Osteocyte (in vitro differentiated cells): ENCODE measurements around the gene SFTA2. TPM values are rescaled to one million over a fixed set of nuclear protein-coding genes. Genes with fewer than 3 reads are reported as not detected.
"Not testable (repeated sequence)": the region's sequence is repeated elsewhere in the genome, so short reads cannot be mapped to it uniquely, and the experiment has no call there.

Experiments
- DNase-seq: peaks from one replicate; pipeline ENCODE4 v3.0.0; 2021; ENCODE audit warnings: mixed read lengths; ENCODE audit not compliant: unreplicated experiment; ENCODE audit errors: extremely low spot score
- H3K27ac Mint-ChIP-seq: one replicate; pipeline ENCODE4 v1.8.0; 2021; ENCODE audit warnings: mild to moderate bottlenecking, mixed read lengths; ENCODE audit not compliant: unreplicated experiment
- H3K27me3 Mint-ChIP-seq: one replicate; pipeline ENCODE4 v1.8.0; 2021; ENCODE audit warnings: mixed read lengths; ENCODE audit not compliant: unreplicated experiment
- H3K36me3 Mint-ChIP-seq: one replicate; pipeline ENCODE4 v1.8.0; 2021; ENCODE audit warnings: mixed read lengths; ENCODE audit not compliant: unreplicated experiment
- H3K4me1 Mint-ChIP-seq: one replicate; pipeline ENCODE4 v1.8.0; 2021; ENCODE audit warnings: mixed read lengths; ENCODE audit not compliant: unreplicated experiment
- H3K4me3 Mint-ChIP-seq: one replicate; pipeline ENCODE4 v1.8.0; 2021; ENCODE audit warnings: mild to moderate bottlenecking, moderate library complexity, mixed read lengths; ENCODE audit not compliant: unreplicated experiment
- H3K9me3 Mint-ChIP-seq: one replicate; pipeline ENCODE4 v1.8.0; 2021; ENCODE audit warnings: mixed read lengths; ENCODE audit not compliant: unreplicated experiment
- CTCF ChIP-seq: fragments of 200-600 bp; sonication (generic); IDR thresholded peaks from 2 replicates; pipeline ENCODE4 v1.5.0; 2021; ENCODE audit warnings: antibody characterized with exemption, mild to moderate bottlenecking, moderate library complexity
- total RNA-seq: library from RNA; stranded (reverse); gene quantifications from 2 replicates; pipeline ENCODE4 v1.2.1, GENCODE V29; 2021

SFTA2 gene
- total RNA-seq, 1 donor from 2014 or later, result not detected

GRCh38 chr6:30970946-30971345 is 39.0 kb upstream of the SFTA2 start:
- Mint-ChIP-seq H3K27ac (no peak overlapping the region), H3K4me1 (no peaks in the 10 kb centered on the region), H3K4me3 (no peak overlapping the region), H3K9me3 (no peaks in the 10 kb centered on the region), H3K36me3 (no peaks in the 10 kb centered on the region), H3K27me3 (peaks cover 54% of the 10 kb centered on the region)
- no peak for TF ChIP-seq CTCF
- DNase-seq, result no peak

- not testable (repeated sequence) for H3K9me3 Mint-ChIP-seq, H3K36me3 Mint-ChIP-seq, H3K4me3 Mint-ChIP-seq, H3K4me1 Mint-ChIP-seq, DNase-seq, H3K27ac Mint-ChIP-seq
- peaks cover 63% of the 10 kb centered on the region for H3K27me3 Mint-ChIP-seq
These were observed 37.2 kb upstream of the SFTA2 start for GRCh38 chr6:30969171-30969570.

GRCh38 chr6:30966154-30966553 is 34.2 kb upstream of the SFTA2 start:
- Mint-ChIP-seq H3K27ac (no peak overlapping the region), H3K4me1 (peaks cover 3% of the 10 kb centered on the region), H3K9me3 (no peaks in the 10 kb centered on the region), H3K27me3 (peaks cover 46% of the 10 kb centered on the region), H3K36me3 (no peaks in the 10 kb centered on the region), H3K4me3 (no peak overlapping the region)
- no peak for TF ChIP-seq CTCF
- DNase-seq, result no peak

GRCh38 chr6:30965140-30965601 is 33.2 kb upstream of the SFTA2 start:
- no peak for DNase-seq
- H3K36me3 Mint-ChIP-seq, result no peaks in the 10 kb centered on the region
- H3K27ac Mint-ChIP-seq, result no peak overlapping the region
- no peak for TF ChIP-seq CTCF
- H3K27me3 Mint-ChIP-seq, result peaks cover 40% of the 10 kb centered on the region
- H3K4me3 Mint-ChIP-seq, result no peak overlapping the region
- H3K9me3 Mint-ChIP-seq, result no peaks in the 10 kb centered on the region
- peaks cover 5% of the 10 kb centered on the region for H3K4me1 Mint-ChIP-seq

- H3K36me3 Mint-ChIP-seq, result no peaks in the 10 kb centered on the region
- H3K27me3 Mint-ChIP-seq, result peaks cover 43% of the 10 kb centered on the region
- no peak overlapping the region for H3K27ac Mint-ChIP-seq
- no peak for DNase-seq
- no peak overlapping the region for H3K4me3 Mint-ChIP-seq
- no peaks in the 10 kb centered on the region for H3K9me3 Mint-ChIP-seq
- no peak for TF ChIP-seq CTCF
- peaks cover 5% of the 10 kb centered on the region for H3K4me1 Mint-ChIP-seq
These were observed 32.1 kb upstream of the SFTA2 start for GRCh38 chr6:30964075-30964474.

- DNase-seq, result no peak
- no peaks in the 10 kb centered on the region for H3K36me3 Mint-ChIP-seq
- no peak overlapping the region for H3K4me3 Mint-ChIP-seq
- peaks cover 42% of the 10 kb centered on the region for H3K27me3 Mint-ChIP-seq
- TF ChIP-seq CTCF, result no peak
- H3K4me1 Mint-ChIP-seq, result peaks cover 5% of the 10 kb centered on the region
- H3K9me3 Mint-ChIP-seq, result no peaks in the 10 kb centered on the region
- no peak overlapping the region for H3K27ac Mint-ChIP-seq
These were observed 31.7 kb upstream of the SFTA2 start for GRCh38 chr6:30963641-30964040.
